ENCODE results near the gene KLHL7.
A peak's percentile ranks its signal among the peaks of the same experiment; 100 is the strongest.
"Not testable (repeated sequence)": the region's sequence is repeated elsewhere in the genome, so short reads cannot be mapped to it uniquely, and the experiment has no call there.

KLHL7 gene

GRCh38 chr7:23165316-23165715 is 59.7 kb downstream of the KLHL7 start:
- no peak for DNase-seq (ENCODE audit: low read depth)
- no peak overlapping the region for H3K4me3 ChIP-seq (ENCODE audit: low read depth, low read length)

DNA sequence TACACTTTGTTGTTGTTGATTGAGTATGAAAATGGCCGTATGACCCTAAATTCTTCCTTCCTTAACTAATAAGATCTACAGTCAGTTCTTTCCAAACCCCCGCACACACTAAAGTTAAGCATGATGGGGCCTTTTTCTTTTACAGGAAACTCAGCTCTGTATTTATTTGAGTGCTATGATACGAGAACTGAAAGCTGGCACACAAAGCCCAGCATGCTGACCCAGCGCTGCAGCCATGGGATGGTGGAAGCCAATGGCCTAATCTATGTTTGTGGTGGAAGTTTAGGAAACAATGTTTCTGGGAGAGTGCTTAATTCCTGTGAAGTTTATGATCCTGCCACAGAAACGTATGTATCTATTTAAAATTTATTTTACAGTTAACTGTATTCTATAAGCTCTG is 62.1 kb downstream of the KLHL7 start:
- no peak for DNase-seq (ENCODE audit: low read depth)
- no peak overlapping the region for H3K4me3 ChIP-seq (ENCODE audit: low read depth, low read length)

DNA sequence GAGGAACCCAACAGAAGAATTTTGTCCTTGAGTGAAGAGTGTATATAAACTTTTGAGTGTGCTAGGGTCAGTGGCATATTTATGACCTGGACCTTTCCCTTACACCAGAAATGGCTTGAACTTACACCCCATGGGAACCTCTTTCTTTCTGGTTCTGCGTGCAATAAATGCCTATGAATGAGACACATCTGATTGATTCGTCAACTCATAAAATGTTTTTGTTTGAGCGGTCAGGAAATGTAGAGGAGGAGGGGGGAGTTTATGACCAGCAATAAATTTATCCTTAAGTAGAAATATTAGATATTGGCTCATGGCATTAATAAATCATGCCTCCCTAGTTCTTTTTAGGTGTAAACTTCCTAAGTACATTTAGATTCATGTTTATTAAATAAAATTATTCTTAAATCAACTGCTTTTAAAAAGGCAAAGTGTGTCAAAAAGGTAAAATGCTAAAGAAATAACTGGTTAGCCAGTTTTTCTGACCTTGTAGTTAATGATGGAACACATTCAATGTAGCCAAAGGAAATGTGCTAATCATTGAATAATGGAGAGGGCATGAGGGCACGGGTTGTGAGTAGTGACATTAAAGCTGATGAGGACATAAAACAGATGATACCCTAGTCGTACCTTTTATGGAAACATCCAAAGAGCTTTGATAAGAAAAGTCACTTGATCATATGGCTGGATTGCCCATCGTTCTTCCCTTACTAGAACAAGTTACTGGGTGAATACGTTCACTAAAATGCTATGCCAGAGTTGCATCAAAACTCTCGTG is 62.7 kb downstream of the KLHL7 start:
- no peak for DNase-seq (ENCODE audit: low read depth)
- no peak overlapping the region for H3K4me3 ChIP-seq (ENCODE audit: low read depth, low read length)

DNA sequence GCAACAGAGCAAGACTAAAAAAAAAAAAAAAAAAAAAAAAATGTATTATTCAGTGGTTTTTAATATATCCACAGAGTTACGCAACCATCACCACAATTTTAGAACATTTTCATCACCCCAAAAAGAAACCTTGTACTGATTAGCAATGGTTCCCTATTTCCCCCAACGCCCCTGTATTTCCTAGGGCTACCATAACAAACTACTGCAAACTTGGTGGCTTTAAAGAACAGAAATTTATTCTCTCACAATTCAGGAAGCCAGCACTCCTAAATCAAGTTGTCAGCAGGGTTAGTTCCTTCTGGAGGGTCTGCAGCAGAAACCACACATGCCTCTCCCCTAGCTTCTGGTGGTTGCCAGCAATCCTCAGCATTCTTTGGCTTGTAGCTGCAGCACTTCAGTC is 70.4 kb downstream of the KLHL7 start:
- DNase-seq (ENCODE audit: low read depth), result no peak
- no peak overlapping the region for H3K4me3 ChIP-seq (ENCODE audit: low read depth, low read length)

DNA sequence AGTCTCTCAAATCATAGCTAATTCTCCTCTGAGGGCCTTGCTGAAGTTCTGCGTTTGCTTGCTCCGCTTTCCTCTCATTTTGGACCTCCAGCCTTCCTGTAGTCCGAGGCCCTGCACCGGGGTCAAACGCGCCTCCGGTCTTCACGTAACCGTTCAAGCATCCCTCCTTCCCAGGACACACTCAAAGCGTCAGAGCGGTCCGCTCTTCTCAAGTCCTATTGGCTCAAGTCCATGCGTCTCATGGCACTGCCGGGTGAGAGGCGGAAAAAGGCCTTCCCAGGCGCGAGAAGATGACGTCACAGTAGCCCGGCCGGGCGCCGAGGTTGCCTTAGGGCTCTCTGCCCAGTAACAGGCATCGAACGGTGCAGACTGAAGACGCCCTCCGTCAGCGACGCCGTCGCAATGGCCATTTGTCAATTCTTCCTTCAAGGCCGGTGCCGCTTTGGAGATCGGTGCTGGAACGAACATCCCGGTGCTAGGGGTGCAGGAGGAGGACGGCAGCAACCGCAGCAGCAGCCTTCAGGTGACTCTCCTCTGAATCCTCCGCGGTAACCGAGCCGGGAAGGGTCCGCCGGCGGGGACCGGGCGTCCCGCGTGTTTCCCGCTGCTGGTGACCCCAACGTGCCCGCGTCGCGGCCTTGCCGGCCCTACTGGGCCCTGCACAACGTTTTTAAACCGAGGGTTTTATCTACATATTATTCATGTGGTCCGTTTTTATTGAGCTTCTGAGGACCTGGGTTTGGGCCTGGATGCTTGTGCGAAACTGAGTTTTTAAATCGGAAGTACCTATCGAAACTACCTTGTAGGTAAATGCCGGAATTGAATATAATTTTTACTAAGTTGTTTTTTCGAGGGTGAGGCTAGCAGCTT is 76.3 kb downstream of the KLHL7 start, which contains the start of gene NUP42:
TSS of gene NUP42 (plus strand) at position 365 of the 870 bp plus-strand sequence. CDS start at position 403, 38 bp downstream.
- DNase-seq (ENCODE audit: low read depth), result peak; percentile 99
- peak within 1 kb of the TSS; percentile 96 for H3K4me3 ChIP-seq (ENCODE audit: low read depth, low read length)

- no peak for DNase-seq (ENCODE audit: low read depth)
- peak overlapping the region; percentile 96 for H3K4me3 ChIP-seq (ENCODE audit: low read depth, low read length)
These were observed 77.9 kb downstream of the KLHL7 start for GRCh38 chr7:23183279-23184012.

- H3K4me3 ChIP-seq (ENCODE audit: low read depth, low read length), result no peak overlapping the region
- no peak for DNase-seq (ENCODE audit: low read depth)
These were observed 78.7 kb downstream of the KLHL7 start for GRCh38 chr7:23184291-23184690.

DNA sequence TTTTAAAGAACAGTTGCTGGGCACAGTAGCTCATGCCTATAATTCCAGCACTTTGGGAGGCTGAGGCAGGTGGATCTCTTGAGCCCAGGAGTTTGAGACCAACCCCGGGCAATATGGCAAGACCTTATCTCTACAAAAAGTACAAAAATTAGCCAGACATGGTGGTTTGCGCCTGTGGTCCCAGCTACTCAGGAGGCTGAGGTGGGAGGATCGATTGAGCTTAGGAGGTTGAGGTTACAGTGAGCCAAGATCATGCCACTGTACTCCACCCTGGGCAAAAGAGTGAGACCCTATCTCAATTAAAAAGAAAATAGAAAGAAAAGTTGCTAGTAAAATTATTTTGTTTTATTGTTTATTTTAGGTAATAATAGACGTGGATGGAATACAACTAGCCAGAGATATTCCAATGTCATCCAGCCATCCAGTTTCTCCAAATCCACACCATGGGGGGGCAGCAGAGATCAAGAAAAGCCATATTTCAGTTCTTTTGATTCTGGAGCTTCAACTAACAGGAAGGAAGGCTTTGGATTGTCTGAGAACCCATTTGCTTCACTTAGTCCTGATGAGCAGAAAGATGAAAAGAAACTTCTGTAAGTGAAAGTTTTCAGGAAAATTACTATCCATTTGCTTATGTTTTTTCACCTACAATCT is 79.2 kb downstream of the KLHL7 start:
- H3K4me3 ChIP-seq (ENCODE audit: low read depth, low read length), result no peak overlapping the region
- no peak for DNase-seq (ENCODE audit: low read depth)

GRCh38 chr7:23185980-23186379 is 80.4 kb downstream of the KLHL7 start:
- DNase-seq (ENCODE audit: low read depth), result no peak
- no peak overlapping the region for H3K4me3 ChIP-seq (ENCODE audit: low read depth, low read length)

DNA sequence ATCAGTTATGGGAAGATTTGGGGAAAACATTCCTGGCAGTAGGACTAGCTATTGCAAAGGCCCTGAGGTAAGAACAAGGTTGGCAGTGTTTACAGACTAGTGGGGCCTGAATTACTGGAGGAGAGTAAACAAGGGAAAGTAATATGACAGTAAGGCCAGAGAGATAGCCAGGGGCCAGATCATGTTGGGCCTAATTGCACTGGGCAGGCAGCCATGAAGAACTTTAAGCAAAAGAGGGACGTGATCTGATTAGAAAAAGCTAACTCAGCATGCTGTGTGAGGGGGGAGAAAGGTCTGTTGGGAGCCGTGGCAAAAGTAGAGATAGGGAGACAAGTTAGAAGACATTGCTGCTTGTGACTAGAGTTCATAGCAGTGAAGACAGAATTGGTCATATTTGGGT is 85.4 kb downstream of the KLHL7 start:
- no peak for DNase-seq (ENCODE audit: low read depth)
- H3K4me3 ChIP-seq (ENCODE audit: low read depth, low read length), result no peak overlapping the region

- not testable (repeated sequence) for DNase-seq (ENCODE audit: low read depth); H3K4me3 ChIP-seq (ENCODE audit: low read depth, low read length)
These were observed 88.2 kb downstream of the KLHL7 start for GRCh38 chr7:23193650-23194227.

GRCh38 chr7:23196306-23196705 is 90.7 kb downstream of the KLHL7 start:
- no peak for DNase-seq (ENCODE audit: low read depth)
- H3K4me3 ChIP-seq (ENCODE audit: low read depth, low read length), result no peak overlapping the region

- not testable (repeated sequence) for DNase-seq (ENCODE audit: low read depth); H3K4me3 ChIP-seq (ENCODE audit: low read depth, low read length)
These were observed 92.2 kb downstream of the KLHL7 start for GRCh38 chr7:23197745-23198144.

DNA sequence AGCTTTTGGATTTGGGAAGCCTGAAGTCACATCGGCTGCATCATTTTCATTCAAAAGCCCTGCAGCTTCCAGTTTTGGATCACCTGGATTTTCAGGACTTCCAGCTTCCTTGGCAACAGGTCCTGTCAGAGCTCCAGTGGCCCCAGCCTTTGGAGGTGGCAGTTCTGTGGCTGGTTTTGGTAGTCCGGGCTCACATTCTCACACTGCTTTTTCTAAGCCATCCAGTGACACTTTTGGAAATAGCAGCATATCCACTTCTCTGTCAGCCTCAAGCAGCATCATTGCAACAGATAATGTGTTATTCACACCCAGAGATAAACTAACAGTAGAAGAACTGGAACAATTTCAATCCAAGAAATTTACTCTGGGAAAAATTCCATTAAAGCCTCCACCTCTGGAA is 94.7 kb downstream of the KLHL7 start:
- no peak for DNase-seq (ENCODE audit: low read depth)
- H3K4me3 ChIP-seq (ENCODE audit: low read depth, low read length), result no peak overlapping the region

DNA sequence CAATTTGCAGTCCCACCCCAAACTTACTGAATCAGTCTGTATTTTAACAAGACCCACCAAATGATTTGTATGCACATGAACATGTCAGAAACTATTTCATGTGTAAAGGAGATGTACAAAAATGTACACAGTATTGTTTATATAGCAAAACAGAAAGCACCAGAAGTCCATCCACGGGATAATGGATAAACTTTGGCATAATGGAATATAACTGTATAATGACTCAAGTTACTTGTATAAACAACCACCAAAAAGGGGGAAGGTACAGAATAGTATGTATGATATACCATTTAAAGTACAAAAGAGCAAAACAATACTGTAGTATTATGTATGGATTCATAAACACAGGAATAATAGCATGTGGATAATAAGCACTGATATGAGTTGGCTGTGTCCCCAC is 98.7 kb downstream of the KLHL7 start:
- no peak overlapping the region for H3K4me3 ChIP-seq (ENCODE audit: low read depth, low read length)
- DNase-seq (ENCODE audit: low read depth), result no peak

DNA sequence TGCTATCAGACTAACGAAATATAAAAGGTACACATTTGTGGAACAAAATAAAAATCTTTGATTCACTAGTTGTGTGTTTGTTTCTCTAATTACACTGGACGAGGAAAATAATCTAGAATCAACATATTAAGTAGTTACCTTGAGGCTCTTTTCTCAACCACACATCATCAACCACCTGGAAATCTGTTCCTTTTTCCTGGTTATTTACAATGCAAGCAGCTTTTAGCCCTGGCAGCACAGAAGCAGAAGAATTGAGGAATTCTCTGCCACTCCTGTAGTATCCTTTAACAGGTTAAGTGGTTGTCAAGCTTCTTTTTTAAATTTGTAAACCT is 100.0 kb downstream of the KLHL7 start:
- no peak overlapping the region for H3K4me3 ChIP-seq (ENCODE audit: low read depth, low read length)
- no peak for DNase-seq (ENCODE audit: low read depth)

DNA sequence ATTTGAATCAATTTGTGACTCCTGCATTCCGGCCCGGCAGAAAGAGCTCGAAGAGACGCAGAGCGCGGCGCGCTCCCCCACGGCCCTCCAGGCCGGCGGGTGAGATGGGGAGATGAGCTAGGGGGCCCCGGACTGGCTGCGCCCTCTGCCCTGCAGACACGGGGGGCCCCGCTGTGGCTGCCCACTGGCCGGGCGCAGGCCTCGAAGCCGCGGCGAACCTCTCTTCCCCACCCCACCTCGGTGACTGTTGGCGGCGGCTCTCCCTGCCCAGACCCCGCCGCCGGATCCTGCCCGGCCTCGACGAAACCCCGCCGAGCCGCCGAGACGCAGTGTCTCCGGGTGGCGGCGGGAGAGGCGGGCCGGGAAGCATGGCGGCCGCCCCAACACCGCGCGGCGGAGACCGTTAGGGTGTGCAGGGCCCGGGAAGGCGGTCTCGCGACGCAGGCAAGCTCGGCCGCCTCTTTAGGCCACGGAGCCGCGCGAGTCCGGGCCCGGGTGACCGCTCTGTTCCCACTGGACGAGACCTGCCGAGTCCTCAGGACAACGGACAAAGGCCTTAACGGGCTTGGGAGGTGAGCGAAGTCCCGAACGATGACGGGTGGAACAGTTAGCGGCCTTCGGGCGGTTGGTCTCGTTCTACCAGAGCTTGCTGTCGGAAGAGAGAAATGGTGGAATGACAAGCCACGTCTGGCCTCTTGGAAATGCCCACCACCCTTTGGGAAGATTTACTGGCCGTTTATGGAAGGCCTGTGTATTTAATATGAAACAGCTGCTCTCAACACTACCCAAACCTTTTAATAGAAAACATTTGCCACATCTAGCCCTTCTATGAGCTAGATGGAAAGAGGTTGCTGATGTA is 100.6 kb downstream of the KLHL7 start:
- peak overlapping the region; percentile 20 for H3K4me3 ChIP-seq (ENCODE audit: low read depth, low read length)
- no peak for DNase-seq (ENCODE audit: low read depth)

DNA sequence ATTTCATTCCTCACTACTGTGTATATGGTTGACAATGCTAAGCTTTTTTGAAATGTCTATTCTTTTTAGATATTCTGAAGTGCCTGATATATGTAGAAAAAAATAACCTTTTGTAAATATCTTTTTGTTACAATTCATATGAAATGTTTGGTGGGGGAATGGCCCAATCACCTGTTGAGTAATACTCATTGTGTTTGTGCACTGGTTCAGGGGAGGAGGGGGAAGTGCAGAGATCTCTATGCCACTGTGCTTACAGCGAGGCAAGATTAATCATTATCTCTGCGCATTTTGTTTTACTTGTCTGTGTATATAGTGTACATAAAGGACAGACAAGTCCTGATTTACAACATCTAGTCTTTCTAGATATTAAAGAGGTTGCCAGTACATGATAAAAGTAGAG is 101.4 kb downstream of the KLHL7 start:
- no peak overlapping the region for H3K4me3 ChIP-seq (ENCODE audit: low read depth, low read length)
- DNase-seq (ENCODE audit: low read depth), result no peak
